HCT116 (cell line): Measurements from ENCODE around the gene ACACA. TPM values are rescaled to one million over a fixed set of nuclear protein-coding genes. Genes with fewer than 3 reads are reported as not detected.

ENCODE experiments used
- ATAC-seq: fragments of 200-7000 bp; cut with Tn5 transposase; 2 replicates; pipeline ENCODE4 v1.9.1; 2020; ENCODE audit warnings: mild to moderate bottlenecking, moderate library complexity
- BruUV-seq: library from RNA; stranded (reverse); fragments of 400-500 nt; replicated peaks from 2 replicates; lab custom pipeline; 2021; lab: Mats Ljungman, UMichigan
- CTCF ChIA-PET: fragments of 300-600 bp; sonication (Branson Sonifier 250); formaldehyde crosslinking; loops from one replicate; lab custom pipeline; 2021; ENCODE audit warnings: antibody characterized with exemption; lab: Charles Lee
- POLR2A ChIA-PET: fragments of 300-600, 350-600 bp; sonication (Branson Sonifier 250); formaldehyde crosslinking; loops from one replicate; lab custom pipeline; 2021; ENCODE audit warnings: antibody characterized with exemption; lab: Charles Lee
- RAD21 ChIA-PET, 2 experiments: fragments of 300-600 bp; sonication (Branson Sonifier 250); formaldehyde crosslinking; loops; one replicate each; lab custom pipeline; 2023; ENCODE audit warnings: low total read pairs in 2 of 2; ENCODE audit not compliant: uncharacterized antibody in 2 of 2, unreplicated experiment in 2 of 2, low non-redundant PET in 1 of 2; lab: Charles Lee
- DNase-seq: peaks from one replicate; pipeline ENCODE4 v3.0.0-alpha.2; 2010; ENCODE audit warnings: low read depth, low spot score
- H2AFZ ChIP-seq: fragments of 200-600 bp; shearing (Covaris generic), sonication (generic); 2 replicates; pipeline ENCODE4 v1.6.1; 2017; ENCODE audit warnings: low read depth, mixed run types, mixed read lengths, antibody characterized with exemption, low read length; ENCODE audit not compliant: poor library complexity, severe bottlenecking
- H3K27ac ChIP-seq: 2 replicates; pipeline ENCODE4 v1.5.1; 2012; ENCODE audit warnings: low read depth, low read length
- H3K27me3 ChIP-seq: fragments of 200-600 bp; sonication (generic); 2 replicates; pipeline ENCODE4 v1.6.1; 2016; ENCODE audit warnings: mixed run types, low read length, mixed read lengths; ENCODE audit not compliant: insufficient read depth
- H3K36me3 ChIP-seq, 2 experiments: fragments of 200-500 bp in 1 of 2; fragments of 200-600 bp in 1 of 2; sonication (Bioruptor generic) in 1 of 2; sonication (generic) in 1 of 2; 2 replicates each; pipeline versions ENCODE4 v1.5.1 to v1.6.1; 2014 to 2016; ENCODE audit warnings: low read length in 2 of 2, inconsistent platforms in 1 of 2, mixed read lengths in 1 of 2, mixed run types in 1 of 2; ENCODE audit not compliant: insufficient read depth in 2 of 2, control insufficient read depth in 1 of 2
- H3K4me1 ChIP-seq, 2 experiments: fragments of 200-600 bp in 1 of 2; sonication (generic) in 1 of 2; 2 replicates each; pipeline versions ENCODE4 v1.5.1 to v1.6.1; 2012 to 2017; ENCODE audit warnings: low read length in 2 of 2, inconsistent platforms in 1 of 2, mild to moderate bottlenecking in 1 of 2, mixed read lengths in 1 of 2, mixed run types in 1 of 2, moderate library complexity in 1 of 2; ENCODE audit not compliant: insufficient read depth in 2 of 2, control insufficient read depth in 1 of 2
- H3K4me2 ChIP-seq: fragments of 200-600 bp; sonication (generic); 2 replicates; pipeline ENCODE4 v1.6.1; 2017; ENCODE audit warnings: mixed run types, low read length, mixed read lengths
- H3K4me3 ChIP-seq, 2 experiments: fragments of 200-600 bp in 1 of 2; sonication (generic) in 1 of 2; replicated peaks in 1 of 2; 2 replicates each; pipeline ENCODE4 v1.5.1; 2011 to 2016; ENCODE audit warnings: low read length in 2 of 2, control low read depth in 1 of 2, low read depth in 1 of 2, mild to moderate bottlenecking in 1 of 2, mixed read lengths in 1 of 2, mixed run types in 1 of 2
- H3K79me2 ChIP-seq: fragments of 200-600 bp; sonication (generic); 2 replicates; pipeline ENCODE4 v1.6.1; 2017; ENCODE audit warnings: mild to moderate bottlenecking, mixed run types, low read length, moderate library complexity, mixed read lengths; ENCODE audit not compliant: insufficient read depth
- H3K9ac ChIP-seq: fragments of 200-600 bp; sonication (generic); 2 replicates; pipeline ENCODE4 v1.6.1; 2016; ENCODE audit warnings: low read length, mixed read lengths
- H3K9me2 ChIP-seq: fragments of 200-600 bp; sonication (generic), shearing (Covaris generic); 2 replicates; pipeline ENCODE4 v1.6.1; 2017; ENCODE audit warnings: mixed run types, mild to moderate bottlenecking, moderate library complexity; ENCODE audit not compliant: insufficient read depth
- H3K9me3 ChIP-seq, 2 experiments: fragments of 200-500 bp in 1 of 2; fragments of 200-600 bp in 1 of 2; sonication (Bioruptor generic) in 1 of 2; sonication (generic) in 1 of 2; 2 replicates each; pipeline ENCODE4 v1.6.1; 2014 to 2017; ENCODE audit warnings: low read length in 2 of 2, mixed read lengths in 2 of 2, inconsistent platforms in 1 of 2, low read depth in 1 of 2, mild to moderate bottlenecking in 1 of 2, mixed run types in 1 of 2, moderate library complexity in 1 of 2; ENCODE audit not compliant: control insufficient read depth in 1 of 2, insufficient read depth in 1 of 2
- H4K20me1 ChIP-seq: fragments of 200-600 bp; sonication (generic), shearing (Covaris generic); 2 replicates; pipeline ENCODE4 v1.6.1; 2017; ENCODE audit warnings: mixed run types, mild to moderate bottlenecking, moderate library complexity; ENCODE audit not compliant: insufficient read depth
- EGR1 ChIP-seq: IDR thresholded peaks from 2 replicates; pipeline ENCODE4 v1.6.1; 2012; ENCODE audit warnings: low read depth
- EZH2 ChIP-seq: fragments of 200-600 bp; sonication (generic); IDR thresholded peaks from 2 replicates; pipeline ENCODE4 v1.6.1; 2017; ENCODE audit warnings: antibody characterized with exemption, mixed run types
- EZH2phosphoT487 ChIP-seq: fragments of 200-600 bp; IDR thresholded peaks from 2 replicates; pipeline ENCODE4 v1.6.1; 2018; ENCODE audit warnings: antibody characterized with exemption, borderline replicate concordance
- JUND ChIP-seq: IDR thresholded peaks from 2 replicates; pipeline ENCODE4 v1.6.1; 2012
- POLR2A ChIP-seq: IDR thresholded peaks from 2 replicates; pipeline ENCODE4 v1.7.0; 2011; ENCODE audit warnings: borderline replicate concordance; ENCODE audit not compliant: insufficient read depth, insufficient read length; ENCODE audit errors: extremely low read depth
- POLR2AphosphoS5 ChIP-seq: IDR thresholded peaks from 2 replicates; pipeline ENCODE4 v1.6.1; 2011; ENCODE audit warnings: mild to moderate bottlenecking, low read depth, low read length, moderate library complexity
- RAD21 ChIP-seq: IDR thresholded peaks from 2 replicates; pipeline ENCODE4 v1.6.1; 2012; ENCODE audit warnings: low read depth, mild to moderate bottlenecking
- TCF7L2 ChIP-seq: IDR thresholded peaks from 2 replicates; pipeline ENCODE4 v1.7.0; 2011; ENCODE audit warnings: borderline replicate concordance, inconsistent platforms; ENCODE audit not compliant: insufficient read depth, insufficient read length; ENCODE audit errors: extremely low read depth
- YY1 ChIP-seq: IDR thresholded peaks from 2 replicates; pipeline ENCODE4 v1.6.1; 2011; ENCODE audit warnings: low read length, low read depth, moderate library complexity, mild to moderate bottlenecking; ENCODE audit not compliant: insufficient replicate concordance; ENCODE audit errors: extremely low read depth
- intact Hi-C: fragments of 100-400 bp; cut with micrococcal nuclease; formaldehyde crosslinking; loops from 2 replicates; pipeline ENCODE4 v1.10.0; 2022
- total RNA-seq: library from RNA; stranded (reverse); gene quantifications from one replicate; pipeline ENCODE4 v1.2.1, GENCODE V29; 2021; ENCODE audit not compliant: unreplicated experiment
- TF ChIP-seq, protein P1 (sequence below): IDR thresholded peaks from 2 replicates; pipeline ENCODE4 v1.6.1; 2011; ENCODE audit warnings: mild to moderate bottlenecking, low read length, moderate library complexity; ENCODE audit not compliant: insufficient replicate concordance; ENCODE audit errors: extremely low read depth

The ACACA gene
- total RNA-seq, 1 experiment from 2014 or later = 161 TPM

DNA sequence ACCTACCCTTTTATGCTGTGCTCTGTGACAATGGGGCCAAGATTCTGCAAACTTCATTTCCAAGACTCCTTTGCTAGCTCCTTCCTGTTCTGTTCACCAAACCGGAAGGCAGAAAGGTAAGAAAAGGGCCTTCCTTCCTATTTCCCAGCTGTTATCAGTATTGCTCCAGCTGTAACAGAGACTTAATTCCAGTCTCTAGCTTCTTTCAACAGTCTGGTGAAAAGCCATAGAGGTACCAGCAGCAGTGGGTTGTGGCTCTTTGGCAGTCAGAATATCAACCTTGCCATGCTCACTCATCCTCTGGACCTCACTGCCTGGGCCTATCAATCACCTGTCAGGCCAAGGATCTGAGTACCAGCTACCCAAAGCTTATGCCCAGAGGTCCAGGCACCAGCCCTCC lies 120.2 kb downstream of the ACACA start:
- CTCF ChIA-PET = no interaction called here

DNA sequence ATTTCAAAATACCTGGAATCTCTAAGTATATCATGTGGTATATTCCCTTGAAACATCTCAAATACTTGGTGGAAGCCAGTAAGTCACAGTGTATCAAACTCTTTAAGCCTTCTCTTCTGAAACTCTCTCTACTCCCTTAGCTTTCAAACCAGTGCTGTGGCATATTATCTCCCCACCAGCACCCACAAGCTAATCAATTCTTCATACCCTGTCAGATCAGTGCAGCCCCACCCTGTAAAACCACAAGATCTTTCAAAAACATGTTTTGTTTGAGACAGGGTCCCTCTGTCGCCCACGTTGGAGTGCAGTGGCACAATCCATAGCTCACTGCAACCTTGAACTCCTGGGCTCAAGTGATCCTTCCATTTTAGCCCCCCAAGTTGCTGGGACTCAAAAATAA lies 122.4 kb downstream of the ACACA start:
- ATAC-seq (no peak), DNase-seq (no peak)
- no TSS peak for BruUV-seq
- Histone ChIP-seq H3K4me2 (no peak overlapping the region), H3K9me3 (no peaks in the 10 kb centered on the region), H2AFZ (no peak overlapping the region), H3K79me2 (peaks cover 41% of the 10 kb centered on the region), H4K20me1 (no peaks in the 10 kb centered on the region), H3K4me3 (no peak overlapping the region), H3K27ac (no peak overlapping the region), H3K36me3 (peaks cover 2 to 12% of the 10 kb centered on the region in 2 experiments; a peak in 2 of 4 replicates), H3K9ac (no peak overlapping the region), H3K9me2 (no peaks in the 10 kb centered on the region), H3K27me3 (no peaks in the 10 kb centered on the region), H3K4me1 (no peaks in the 10 kb centered on the region)
- no peak for TF ChIP-seq TCF7L2
- TF ChIP-seq RAD21 = no peak
- TF ChIP-seq EZH2phosphoT487 = no peak
- POLR2A ChIA-PET = no interaction called here
- RAD21 ChIA-PET = no interaction called here
- intact Hi-C loops = no loop called here
- CTCF ChIA-PET = no interaction called here

More for the DNA sequence above, 120.2 kb downstream of the ACACA start:
- H3K27me3 ChIP-seq = no peaks in the 10 kb centered on the region
- no TSS peak for BruUV-seq
- no peak overlapping the region for H3K27ac ChIP-seq
- H3K36me3 ChIP-seq = peaks cover 2 to 12% of the 10 kb centered on the region in 2 experiments; a peak in 2 of 4 replicates
- POLR2A ChIA-PET = interaction anchor here (0.6 kb wide), 1 partner anchor 403 kb away, joined by 3 read pairs; no protein-coding TSS in a partner anchor
- TF ChIP-seq POLR2AphosphoS5 (no peak), EGR1 (no peak), TCF7L2 (no peak), POLR2A (no peak), JUND (no peak), YY1 (no peak), EZH2 (no peak)
- TF ChIP-seq, protein P1, sequence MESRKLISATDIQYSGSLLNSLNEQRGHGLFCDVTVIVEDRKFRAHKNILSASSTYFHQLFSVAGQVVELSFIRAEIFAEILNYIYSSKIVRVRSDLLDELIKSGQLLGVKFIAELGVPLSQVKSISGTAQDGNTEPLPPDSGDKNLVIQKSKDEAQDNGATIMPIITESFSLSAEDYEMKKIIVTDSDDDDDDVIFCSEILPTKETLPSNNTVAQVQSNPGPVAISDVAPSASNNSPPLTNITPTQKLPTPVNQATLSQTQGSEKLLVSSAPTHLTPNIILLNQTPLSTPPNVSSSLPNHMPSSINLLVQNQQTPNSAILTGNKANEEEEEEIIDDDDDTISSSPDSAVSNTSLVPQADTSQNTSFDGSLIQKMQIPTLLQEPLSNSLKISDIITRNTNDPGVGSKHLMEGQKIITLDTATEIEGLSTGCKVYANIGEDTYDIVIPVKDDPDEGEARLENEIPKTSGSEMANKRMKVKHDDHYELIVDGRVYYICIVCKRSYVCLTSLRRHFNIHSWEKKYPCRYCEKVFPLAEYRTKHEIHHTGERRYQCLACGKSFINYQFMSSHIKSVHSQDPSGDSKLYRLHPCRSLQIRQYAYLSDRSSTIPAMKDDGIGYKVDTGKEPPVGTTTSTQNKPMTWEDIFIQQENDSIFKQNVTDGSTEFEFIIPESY = no peak
- no peaks in the 10 kb centered on the region for H3K9me3 ChIP-seq
- RAD21 ChIA-PET = no interaction called here
- H4K20me1 ChIP-seq = 0 out of 2 replicates have a peak, but pooled peaks cover 4% of the 10 kb centered on the region
- H3K79me2 ChIP-seq = peaks cover 58% of the 10 kb centered on the region
- H3K9ac ChIP-seq = no peak overlapping the region
- no peaks in the 10 kb centered on the region for H3K9me2 ChIP-seq
- no peak overlapping the region for H3K4me2 ChIP-seq
- DNase-seq = no peak
- H2AFZ ChIP-seq = no peak overlapping the region
- intact Hi-C loops = no loop called here
- no peak overlapping the region for H3K4me3 ChIP-seq
- 0 out of 4 replicates have a peak, but pooled peaks cover 0 to 2% of the 10 kb centered on the region in 2 experiments for H3K4me1 ChIP-seq
- no peak for ATAC-seq
